PFSK-1 (cell line): ENCODE measurements around the gene EVA1B.

ENCODE experiments used
- FOXP2 ChIP-seq: optimal IDR thresholded peaks from 2 replicates; pipeline ENCODE3; 2011; ENCODE audit warnings: borderline replicate concordance, control low read depth, inconsistent platforms; ENCODE audit not compliant: insufficient read depth; ENCODE audit errors: extremely low read length, extremely low read depth
- POLR2AphosphoS5 ChIP-seq: IDR thresholded peaks from 2 replicates; pipeline ENCODE4 v1.6.1; 2012; ENCODE audit warnings: low read depth, mild to moderate bottlenecking, control low read depth, low read length, moderate library complexity
- SIN3A ChIP-seq: IDR thresholded peaks from 2 replicates; pipeline ENCODE4 v1.6.1; 2012; ENCODE audit warnings: mild to moderate bottlenecking, low read length, moderate library complexity, borderline replicate concordance; ENCODE audit not compliant: insufficient read depth
- TAF1 ChIP-seq: IDR thresholded peaks from 2 replicates; pipeline ENCODE4 v1.6.1; 2012; ENCODE audit warnings: low read length, control low read depth, borderline replicate concordance; ENCODE audit not compliant: insufficient read depth
- TF ChIP-seq, protein P1 (sequence below), 2 experiments: IDR thresholded peaks; 2 replicates each; pipeline versions ENCODE4 v1.6.1 to v1.8.0; 2011 to 2012; ENCODE audit warnings: low read depth in 2 of 2, low read length in 2 of 2, control low read depth in 1 of 2, inconsistent platforms in 1 of 2, mild to moderate bottlenecking in 1 of 2, moderate library complexity in 1 of 2; ENCODE audit not compliant: insufficient read depth in 1 of 2

The EVA1B gene

GRCh38 chr1:36337830-36338229, 14.4 kb upstream of the EVA1B start:
- no peak for TF ChIP-seq FOXP2
- TF ChIP-seq, protein P1, sequence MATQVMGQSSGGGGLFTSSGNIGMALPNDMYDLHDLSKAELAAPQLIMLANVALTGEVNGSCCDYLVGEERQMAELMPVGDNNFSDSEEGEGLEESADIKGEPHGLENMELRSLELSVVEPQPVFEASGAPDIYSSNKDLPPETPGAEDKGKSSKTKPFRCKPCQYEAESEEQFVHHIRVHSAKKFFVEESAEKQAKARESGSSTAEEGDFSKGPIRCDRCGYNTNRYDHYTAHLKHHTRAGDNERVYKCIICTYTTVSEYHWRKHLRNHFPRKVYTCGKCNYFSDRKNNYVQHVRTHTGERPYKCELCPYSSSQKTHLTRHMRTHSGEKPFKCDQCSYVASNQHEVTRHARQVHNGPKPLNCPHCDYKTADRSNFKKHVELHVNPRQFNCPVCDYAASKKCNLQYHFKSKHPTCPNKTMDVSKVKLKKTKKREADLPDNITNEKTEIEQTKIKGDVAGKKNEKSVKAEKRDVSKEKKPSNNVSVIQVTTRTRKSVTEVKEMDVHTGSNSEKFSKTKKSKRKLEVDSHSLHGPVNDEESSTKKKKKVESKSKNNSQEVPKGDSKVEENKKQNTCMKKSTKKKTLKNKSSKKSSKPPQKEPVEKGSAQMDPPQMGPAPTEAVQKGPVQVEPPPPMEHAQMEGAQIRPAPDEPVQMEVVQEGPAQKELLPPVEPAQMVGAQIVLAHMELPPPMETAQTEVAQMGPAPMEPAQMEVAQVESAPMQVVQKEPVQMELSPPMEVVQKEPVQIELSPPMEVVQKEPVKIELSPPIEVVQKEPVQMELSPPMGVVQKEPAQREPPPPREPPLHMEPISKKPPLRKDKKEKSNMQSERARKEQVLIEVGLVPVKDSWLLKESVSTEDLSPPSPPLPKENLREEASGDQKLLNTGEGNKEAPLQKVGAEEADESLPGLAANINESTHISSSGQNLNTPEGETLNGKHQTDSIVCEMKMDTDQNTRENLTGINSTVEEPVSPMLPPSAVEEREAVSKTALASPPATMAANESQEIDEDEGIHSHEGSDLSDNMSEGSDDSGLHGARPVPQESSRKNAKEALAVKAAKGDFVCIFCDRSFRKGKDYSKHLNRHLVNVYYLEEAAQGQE (IDR thresholded peaks at IDR 0.05; ENCODE audit: insufficient read depth in 1 of 2, low read depth in 2 of 2, low read length in 2 of 2), result no peak
- TF ChIP-seq POLR2AphosphoS5, result no peak
- no peak for TF ChIP-seq TAF1
- TF ChIP-seq SIN3A, result no peak

DNA sequence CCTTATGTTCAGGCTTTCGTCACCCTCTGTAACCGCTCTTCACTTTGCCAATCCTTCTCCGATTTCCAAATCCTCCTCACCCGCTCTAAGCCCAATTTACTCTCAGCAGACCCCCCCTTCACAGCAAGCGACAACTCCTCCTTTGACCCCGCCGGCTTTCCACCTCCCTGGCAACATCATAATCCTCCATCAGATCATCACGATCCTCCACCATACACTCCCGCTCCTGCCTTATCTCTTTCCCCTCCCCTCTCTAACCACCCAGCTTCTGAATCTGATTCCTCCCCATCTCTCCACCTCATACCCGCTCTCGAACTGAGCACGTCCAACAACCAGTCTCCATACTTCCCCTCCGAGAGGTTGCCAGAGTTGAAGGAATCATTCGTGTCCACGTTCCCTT, 7.5 kb upstream of the EVA1B start:
- no peak for TF ChIP-seq TAF1
- no peak for TF ChIP-seq POLR2AphosphoS5
- TF ChIP-seq, protein P1 (IDR thresholded peaks at IDR 0.05; ENCODE audit: insufficient read depth in 1 of 2, low read depth in 2 of 2, low read length in 2 of 2), result no peak
- no peak for TF ChIP-seq FOXP2
- TF ChIP-seq SIN3A, result no peak

DNA sequence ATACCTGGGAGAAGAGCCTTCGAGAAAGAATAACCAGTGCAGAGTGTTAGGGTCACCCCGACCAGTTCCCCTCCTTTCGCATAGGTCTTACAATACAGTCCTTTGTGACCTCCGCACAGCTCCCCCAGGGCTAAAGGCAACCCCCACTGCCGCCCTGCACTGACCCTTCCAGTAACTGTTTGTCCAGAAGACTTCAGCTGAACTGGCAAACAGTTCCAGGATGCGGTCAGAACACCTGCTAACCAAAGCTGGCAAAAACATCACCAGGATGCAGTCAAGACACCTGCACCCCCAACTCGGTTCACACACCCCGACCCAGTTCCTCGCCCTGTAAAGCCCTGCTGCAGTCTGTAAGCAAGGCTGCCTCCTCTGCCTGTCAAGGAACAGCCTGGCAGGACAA, 6.4 kb upstream of the EVA1B start:
- TF ChIP-seq SIN3A, result no peak
- no peak for TF ChIP-seq POLR2AphosphoS5
- TF ChIP-seq, protein P1 (IDR thresholded peaks at IDR 0.05; ENCODE audit: insufficient read depth in 1 of 2, low read depth in 2 of 2, low read length in 2 of 2), result no peak
- TF ChIP-seq FOXP2, result no peak
- no peak for TF ChIP-seq TAF1

DNA sequence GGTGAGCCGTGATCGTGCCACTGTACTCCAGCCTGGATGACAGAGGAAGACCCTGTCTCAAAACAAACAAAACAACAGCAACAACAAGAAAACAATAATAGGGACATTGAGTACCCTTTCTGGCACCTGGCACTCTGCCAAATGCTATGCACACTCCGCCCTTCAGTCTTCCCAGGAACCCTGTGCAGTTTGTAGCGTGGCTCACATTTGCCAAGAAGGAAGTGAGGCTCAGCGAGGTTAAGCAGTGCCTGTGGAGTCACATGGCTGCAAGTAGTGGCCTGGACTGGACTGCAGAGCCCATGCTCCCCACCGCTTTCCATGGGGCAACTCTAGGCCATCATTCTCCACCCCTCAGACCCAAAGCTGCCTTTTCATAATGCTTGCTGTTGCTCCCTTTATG, 5.3 kb upstream of the EVA1B start:
- TF ChIP-seq SIN3A (no peak), FOXP2 (no peak), POLR2AphosphoS5 (no peak), TAF1 (no peak)
- TF ChIP-seq, protein P1 (IDR thresholded peaks at IDR 0.05; ENCODE audit: insufficient read depth in 1 of 2, low read depth in 2 of 2, low read length in 2 of 2), result no peak

- TF ChIP-seq TAF1 (no peak), POLR2AphosphoS5 (no peak), FOXP2 (no peak), SIN3A (no peak)
- TF ChIP-seq, protein P1 (IDR thresholded peaks at IDR 0.05; ENCODE audit: insufficient read depth in 1 of 2, low read depth in 2 of 2, low read length in 2 of 2), result no peak
Observed at GRCh38 chr1:36328088-36328480, 4.6 kb upstream of the EVA1B start.
